ENCODE results near the gene GRB14.
"Not testable (repeated sequence)": the region's sequence is repeated elsewhere in the genome, so short reads cannot be mapped to it uniquely, and the experiment has no call there.

GRB14 gene

DNA sequence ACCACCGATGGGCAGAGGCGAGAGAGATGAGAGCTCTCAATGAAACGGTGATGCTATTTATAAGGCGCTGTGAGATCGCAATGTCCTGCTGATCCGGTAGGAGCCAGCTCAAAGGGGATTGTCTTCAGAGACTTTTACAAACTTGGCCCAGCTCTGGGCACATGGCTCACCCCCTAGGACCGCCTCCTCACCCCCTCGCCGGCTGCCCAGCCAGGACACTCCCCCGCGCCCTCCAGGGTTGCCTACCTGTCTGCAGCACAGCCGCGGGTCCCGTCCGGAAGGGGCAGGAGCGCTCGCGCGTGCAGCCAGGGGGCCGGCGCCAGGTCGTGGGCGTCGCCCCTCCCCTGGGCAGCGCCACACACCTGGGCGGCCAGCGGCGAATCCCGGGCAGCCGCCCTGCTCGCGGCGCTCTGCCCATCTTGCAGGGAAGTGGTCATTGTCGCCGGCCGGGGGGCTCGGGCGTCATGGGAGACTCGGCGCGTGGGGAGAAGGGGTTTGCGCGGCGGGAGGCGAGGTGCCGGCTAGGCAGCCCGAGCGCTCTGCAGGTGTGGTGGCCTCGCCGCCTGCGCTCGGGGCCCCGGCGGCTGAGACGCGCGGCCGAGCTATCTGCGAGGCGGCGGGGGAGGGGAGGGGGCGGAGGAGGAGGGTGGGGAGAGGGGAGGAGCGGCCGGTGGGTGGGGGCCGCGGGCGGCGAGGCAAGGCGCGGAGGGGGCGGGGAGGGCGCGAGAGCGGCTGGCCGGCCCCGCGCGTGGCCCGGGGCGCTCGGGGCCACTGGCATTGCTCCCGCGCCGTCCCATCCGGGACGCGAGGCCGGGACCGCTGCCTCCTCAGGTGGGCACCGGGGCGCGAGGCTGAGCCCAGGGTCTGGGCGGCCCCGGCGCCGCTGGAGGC lies at the start of gene GRB14:
Gene GRB14 (minus strand): TSS at position 610 of the 891 bp plus-strand sequence. CDS start 173 bp downstream, at position 437.
- DNase-seq: peak; percentile 54

DNA sequence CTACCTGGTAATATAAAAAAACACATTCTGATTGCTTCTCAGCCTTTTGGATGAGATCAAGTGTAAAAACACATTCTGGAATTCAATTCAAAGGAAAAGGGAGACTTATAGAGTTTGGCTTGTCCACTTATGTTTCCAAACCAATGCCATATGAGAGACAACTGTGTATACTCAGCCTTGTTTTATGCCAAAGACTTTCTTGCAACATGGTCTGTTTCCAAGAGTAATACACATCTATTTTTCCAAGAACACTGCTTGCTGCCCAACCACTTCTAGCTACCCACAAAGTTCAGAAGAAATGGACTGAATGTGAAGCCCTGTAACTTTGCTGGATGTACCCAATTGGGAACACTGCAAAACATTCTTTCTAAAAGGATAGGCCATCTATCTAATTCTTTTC lies 48.0 kb upstream of the GRB14 start:
- DNase-seq: no peak

DNA sequence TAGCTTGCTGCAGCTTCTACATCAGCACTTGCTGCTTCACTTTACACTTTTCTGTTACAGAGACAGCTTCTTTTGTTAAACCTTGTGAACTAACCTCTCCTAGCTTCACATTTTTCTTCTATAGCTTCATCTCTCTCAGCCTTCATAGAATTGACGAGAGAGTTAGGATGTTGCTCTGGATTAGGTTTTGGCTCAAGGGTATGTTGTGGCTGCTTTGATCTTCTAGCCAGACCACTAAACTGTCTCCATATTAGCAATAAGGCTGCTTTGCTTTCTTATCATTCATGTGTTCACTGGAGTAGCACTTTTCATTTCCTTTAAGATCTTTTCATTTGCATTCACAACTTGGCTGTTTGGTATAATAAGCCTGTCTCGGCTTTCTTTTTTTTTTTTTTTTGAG lies 46.3 kb upstream of the GRB14 start:
- no peak for DNase-seq

DNA sequence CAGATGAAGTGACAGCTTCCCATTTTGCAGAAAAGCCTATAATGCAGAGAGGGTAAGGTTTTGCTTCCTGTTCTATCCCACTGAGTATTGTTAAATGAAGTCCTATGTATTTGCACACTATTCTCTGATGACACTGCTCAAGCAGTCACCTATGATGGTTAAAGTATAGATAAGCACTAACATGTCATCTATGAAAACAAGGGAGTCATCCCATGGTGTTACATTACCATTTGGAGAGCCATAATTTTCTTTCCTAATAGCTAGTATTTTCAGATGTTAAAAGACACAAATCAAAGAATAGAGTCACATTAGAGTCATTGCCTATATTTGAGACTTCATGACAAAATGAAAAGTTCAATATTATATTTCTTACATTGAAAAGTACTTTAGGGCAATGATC lies 42.8 kb upstream of the GRB14 start:
- DNase-seq: no peak

DNA sequence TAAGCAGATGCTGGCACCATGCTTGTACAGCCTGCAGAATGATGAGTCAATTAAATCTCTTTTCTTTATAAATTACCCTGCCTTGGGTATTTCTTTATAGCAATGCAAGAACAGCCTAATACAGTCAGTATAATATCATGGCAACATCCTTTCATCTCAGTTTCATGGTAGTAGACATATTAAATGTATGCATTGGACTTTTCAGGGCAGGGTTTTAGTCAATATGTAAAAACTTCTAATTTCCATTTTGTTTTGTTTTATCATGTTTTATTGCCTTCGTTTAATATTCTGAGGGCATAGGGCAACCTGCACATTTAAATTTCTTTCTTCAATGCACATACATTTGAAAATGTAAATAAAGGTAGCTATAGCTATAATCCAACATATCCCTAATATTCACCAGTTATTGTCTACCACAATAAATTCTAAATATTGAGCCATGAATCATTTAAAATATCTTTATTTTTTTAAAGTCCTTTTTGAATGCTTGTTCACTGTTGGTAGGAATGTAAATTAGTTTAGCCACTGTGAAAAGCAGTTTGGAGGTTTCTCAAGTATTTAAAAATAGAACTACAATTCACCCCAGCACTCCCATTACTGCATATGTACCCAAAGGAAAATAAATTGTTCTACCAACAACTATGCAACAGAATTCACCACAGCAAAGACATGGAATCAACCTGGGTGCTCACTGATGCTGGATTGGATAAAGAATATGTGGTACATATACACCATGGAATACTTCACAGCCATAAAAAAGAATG lies 41.8 kb upstream of the GRB14 start:
- peak; percentile 29 for DNase-seq

DNA sequence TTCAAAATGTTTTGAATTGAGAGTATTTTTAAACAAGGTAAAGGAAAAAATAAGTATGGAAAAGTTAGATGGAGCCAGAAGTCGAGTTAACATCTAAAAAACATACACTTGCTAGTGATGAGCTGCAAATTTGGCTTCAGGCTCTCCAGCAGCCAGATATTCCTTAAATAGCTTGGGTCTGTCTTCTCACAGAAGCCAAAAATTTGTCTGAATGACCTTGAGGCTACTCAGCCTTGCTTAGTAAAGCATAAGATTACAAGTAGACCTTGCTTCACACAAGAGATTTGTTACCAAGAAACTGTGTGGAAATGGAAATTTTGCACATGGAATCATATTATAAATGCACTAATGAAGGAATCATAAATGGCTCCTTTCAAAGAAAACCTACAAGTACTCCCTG lies 40.8 kb upstream of the GRB14 start:
- no peak for DNase-seq

DNA sequence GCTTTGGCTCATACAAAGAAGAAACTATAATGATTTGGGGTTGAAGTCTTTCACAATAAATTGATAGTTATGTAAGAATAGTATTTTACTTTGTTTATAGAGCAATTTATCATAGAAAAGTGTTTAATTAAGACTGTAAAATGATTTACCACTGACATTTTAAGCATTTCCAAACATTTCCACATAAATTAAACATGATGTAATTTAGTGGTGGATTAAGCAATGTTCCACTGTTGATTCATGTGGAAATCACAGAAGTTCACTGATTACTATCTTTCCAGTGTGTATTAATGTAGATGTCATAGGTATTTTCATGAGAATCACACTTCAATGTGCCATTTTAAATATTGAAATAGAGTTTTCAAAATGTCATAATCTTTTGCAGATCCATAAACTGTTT lies 40.1 kb upstream of the GRB14 start:
- DNase-seq: no peak

DNA sequence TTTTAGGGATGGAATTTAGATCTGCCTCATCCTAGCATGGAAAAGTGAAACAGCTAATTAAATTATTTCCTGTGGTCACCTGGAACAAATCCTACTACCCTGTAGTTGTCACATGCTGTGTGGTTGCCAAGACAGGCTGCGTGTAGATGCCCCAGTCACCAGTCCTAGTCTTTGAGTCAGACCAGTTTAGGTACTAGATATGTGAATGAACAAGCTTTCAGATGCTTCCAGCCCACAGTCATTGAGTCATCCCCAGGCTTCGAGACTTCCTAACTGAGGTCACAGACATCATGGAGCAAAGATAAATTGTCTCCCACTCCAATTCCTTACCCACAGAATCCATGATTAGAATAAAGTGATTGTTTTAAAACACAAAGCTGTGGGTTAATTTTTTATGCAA lies 35.8 kb upstream of the GRB14 start:
- no peak for DNase-seq

DNA sequence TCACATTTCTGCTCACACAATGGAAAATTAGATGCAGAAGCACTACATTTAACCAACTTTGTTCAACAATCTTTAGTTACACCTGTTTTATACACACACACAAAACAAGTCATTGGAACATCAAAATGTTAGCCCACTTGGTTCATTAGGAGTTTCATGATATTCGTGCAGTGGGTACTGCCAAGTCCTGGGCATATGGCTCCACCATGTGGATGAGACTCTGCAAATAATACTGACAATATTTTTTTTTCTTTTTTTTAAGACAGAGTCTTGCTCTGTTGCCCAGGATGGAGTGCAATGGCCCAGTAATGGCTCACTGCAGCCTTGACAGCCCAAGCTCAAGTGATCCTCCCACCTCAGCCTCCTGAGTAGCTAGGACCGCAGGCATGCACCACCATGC lies 34.5 kb upstream of the GRB14 start:
- no peak for DNase-seq

DNA sequence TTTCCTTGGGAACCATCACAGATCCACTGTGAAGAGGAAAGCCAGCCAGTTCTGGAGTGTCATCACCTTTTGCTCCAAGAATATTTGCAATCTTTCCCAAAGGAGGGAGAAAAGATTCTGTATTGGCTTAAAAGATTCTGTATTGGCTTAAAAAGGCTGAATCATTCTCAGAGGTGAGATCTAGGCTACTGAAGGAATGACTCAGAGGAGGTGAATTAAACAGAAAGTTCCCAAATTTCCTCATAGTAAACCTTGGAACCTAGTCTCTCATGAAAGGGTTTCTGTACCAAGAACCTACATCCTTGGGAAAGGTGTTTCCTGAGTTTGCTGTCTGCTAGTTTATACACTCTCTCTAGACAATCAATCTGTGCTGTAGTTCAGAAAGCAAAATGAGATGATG lies 34.1 kb upstream of the GRB14 start:
- no peak for DNase-seq

DNA sequence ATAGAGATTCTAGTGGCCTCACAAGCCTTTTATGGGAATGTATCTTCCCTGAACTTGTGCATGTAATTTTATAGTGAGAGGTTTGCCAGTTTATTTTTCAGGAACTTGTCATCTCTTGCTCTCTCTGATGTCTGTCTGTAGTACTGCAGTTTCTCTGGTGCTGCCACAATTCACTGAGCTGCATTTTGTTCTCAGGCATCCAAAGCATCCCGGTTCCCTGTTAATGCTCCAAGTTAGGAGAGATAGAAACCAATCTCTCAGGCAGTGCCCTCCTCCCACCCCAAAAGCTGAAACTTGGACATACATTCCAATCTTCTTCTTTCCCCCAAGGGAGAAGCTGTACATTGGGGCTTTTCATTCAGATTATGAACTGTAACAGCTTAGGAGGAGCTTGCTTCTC lies 30.1 kb upstream of the GRB14 start:
- no peak for DNase-seq

DNA sequence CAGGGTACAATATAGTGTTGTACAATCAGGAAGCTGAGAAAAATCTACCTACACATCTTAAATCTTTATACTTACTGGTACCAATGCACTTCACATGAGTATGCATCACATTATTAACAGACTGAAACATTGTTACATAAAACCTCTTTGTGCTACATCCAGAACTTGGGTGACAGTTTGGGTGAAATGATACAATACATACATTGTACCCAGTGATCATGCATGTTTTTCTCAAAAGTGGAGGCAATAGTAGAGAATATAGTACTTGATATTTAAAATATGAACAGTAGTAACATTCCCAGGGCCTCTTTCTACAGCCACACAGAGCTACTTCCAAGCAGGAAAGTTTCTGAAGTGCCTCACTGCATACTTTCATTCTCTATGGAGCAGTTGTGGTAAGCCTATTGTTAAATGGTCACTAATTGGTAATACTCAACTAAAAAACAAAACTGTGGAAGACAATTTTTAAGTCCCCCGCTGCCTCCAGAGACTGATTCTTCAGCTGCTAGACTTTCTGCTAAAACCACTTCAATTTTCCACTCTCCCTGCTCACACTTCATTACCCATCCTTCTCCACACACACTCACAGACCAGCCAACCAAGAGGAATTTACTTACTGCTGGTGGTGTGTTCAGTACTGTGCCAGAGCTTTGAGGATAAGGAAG lies 22.9 kb upstream of the GRB14 start:
- no peak for DNase-seq

DNA sequence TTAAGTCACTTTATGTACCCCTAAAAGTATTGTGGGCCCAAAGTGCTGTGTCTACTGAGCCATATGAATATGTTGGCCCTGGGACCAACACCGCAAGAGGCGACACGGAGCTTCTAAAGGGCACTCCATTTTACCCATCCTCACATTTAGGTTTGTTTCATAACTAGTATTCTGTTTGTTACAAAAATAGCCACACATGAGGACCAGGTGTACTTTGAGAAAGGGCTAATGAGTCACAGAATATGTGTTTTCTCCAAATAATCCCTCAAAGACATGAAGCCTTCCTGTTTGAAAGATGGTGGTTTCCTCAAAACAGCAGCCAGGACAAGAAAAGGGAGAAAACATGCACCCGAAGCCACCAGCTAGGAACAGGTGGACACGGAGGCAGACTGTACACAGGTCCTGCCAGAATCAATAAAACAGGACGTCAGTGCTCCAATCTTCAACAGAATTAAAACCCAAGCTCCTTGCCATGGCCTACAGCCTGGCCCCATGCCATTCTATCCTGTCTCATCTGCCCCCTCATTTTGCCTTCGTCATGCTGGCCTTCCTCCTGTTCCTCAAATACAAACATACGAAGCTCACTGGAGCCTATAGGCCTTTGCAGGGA lies 21.8 kb upstream of the GRB14 start:
- DNase-seq: no peak

DNA sequence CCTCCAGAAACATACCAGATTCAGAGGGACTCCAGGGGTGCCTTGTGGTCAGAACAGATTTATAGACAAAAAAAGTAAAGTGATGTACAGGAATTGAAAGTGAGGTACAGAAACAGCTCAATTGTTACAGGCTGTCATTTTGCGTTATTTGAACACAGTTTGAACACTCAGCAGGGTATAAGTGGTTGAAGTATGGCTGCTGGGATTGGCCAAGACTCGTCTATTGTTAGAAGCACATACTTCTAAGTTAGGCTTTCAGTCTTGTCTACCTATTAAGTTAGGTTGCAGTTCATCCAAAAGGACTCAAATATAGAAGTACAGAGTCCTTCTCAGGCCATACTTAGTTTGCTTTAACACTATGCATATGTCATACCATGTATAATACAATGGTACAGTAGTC lies 21.0 kb upstream of the GRB14 start:
- no peak for DNase-seq

DNA sequence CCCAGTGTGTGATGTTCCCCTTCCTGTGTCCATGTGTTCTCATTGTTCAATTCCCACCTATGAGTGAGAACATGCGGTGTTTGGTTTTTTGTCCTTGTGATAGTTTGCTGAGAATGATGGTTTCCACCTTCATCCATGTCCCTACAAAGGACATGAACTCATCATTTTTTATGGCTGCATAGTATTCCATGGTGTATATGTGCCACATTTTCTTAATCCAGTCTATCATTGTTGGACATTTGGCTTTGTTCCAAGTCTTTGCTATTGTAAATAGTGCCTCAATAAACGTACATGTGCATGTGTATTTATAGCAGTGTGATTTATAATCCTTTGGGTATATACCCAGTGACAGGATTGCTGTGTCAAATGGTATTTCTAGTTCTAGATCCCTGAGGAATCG lies 7.0 kb upstream of the GRB14 start:
- not testable (repeated sequence) for DNase-seq

DNA sequence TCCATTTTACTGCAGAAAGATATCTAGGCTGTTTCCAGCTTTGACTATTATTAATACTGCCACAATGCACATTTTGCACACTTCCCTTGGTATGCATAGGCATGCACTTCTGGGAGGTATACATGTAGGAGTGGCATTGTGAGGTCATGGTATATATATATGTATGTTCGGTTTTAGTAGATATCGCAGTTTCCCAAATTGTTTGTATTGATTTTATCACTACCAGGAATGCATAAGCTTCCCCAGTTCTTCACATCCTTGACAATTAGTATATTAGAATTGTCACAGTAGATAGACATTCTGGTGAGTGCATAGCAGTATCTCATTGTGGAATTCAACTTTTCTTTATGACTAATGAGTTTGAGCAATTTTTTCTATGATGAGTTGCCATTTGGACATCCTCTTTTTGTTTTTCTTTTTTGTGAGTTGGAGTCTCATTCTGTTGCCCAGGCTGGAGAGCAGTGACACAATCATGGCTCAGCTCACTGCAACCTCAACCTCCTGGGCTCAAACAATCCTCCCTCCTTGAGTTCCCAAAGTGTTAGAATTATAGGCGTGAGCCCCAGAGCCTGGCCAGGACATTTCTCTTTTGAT lies 4.2 kb upstream of the GRB14 start:
- no peak for DNase-seq

DNA sequence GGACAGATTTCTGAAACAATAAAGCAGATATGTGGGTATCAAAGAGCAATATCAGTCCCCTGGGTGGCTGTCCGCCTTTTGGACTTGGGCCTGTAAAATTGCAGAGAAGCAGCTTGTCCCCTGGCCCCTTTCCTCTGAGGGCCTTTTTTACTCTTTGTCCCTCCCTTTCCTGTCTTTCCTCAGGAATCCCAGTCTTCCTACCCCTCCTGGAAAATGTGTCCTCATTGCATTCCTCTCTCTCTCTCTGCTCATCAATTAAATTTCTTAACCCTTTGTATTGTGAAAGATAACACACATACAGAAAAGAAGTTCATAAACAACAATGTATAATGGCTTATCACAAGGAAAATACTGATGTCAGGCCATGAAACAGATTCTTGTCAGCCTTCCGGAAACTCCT lies 3.0 kb upstream of the GRB14 start:
- DNase-seq: no peak

DNA sequence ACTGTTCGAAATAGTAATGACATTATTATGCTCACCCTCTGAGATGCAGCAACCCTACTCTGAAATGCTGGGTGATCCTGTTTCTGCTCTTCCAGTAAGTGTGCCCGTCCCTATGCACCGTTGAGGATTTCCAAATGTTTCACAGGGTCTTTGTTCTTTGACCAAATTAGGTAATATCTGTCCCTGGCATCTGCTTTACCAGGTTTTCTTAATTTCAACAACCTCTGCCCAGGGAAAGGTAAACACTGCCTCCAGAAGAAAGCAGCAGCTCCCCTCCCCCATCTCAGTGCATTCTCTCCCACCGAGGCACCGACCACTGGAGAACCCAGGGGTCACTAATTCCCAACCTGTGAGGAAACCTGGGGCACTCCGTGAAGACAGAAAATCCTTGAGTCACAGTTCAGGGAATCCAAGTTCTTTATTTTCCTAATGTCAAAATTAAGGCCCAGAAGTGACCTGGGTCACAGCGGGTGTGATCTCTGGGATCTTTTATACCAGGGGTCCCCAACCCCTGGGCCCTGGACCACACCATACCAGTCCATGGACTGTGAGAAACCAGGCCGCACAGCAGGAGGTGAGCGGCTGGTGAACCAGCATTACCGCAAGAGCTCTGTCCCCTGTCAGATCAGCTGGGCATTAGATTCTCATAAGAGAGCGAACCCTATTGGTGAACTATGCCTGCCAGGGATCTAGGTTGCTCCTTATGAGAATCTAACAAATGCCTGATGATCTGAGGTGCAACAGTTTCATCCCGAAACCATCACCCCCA lies 1.2 kb upstream of the GRB14 start:
- no peak for DNase-seq

DNA sequence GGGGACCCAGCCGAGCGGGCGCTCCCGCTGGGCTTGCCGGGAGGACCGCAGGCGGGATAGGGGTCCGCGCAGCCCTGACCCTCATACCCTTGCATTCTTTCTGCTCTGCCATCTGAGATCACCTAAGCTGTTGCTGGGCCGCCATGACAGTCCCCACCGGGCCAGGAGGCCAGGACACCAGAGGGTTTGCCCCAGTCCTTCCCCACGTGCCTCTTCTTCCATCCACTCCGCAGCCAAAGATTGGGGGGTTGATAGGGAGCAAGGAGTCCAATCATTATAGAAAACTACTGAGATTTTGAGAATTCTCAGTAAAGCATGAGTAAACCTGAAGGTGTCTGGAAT lies 453 bp upstream of the GRB14 start:
- DNase-seq: no peak

DNA sequence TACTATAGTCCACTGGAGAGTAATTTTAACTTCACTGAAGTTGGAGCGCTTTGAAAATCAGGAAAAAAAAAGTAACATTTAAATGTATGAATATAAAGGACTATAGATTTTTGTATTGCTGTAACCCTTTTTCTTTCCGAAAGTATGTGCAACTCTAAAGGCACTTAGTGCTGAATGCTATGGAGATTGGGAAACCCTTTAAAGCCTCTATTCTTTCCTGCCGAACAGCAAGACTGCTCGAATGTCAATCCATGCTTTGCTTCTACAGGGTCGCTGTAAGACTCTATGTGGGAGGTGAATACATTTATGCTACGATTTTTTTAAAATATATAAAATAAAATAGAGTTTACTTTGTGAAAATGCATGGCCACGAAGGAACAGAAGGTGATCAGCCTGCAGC lies 825 bp downstream of the GRB14 start:
- no peak for DNase-seq

DNA sequence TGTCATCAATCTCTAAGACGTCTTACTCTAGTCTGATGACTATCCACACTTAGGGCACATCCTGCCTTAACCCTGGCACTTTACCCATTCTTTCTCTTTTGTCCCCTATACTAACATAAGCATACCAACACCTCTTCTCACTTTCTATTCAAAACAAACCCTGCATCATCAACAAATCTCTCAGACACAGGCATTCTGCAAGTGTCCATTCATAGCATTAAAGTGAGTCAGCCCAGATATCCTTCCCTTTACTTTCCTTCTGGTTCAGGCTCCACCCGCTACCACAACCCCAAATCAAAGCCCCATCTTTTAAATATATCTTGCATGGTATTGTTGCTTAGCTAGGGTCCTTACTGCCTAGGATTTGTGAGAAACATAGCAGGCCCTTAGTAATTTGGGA lies 3.8 kb downstream of the GRB14 start:
- DNase-seq: no peak

DNA sequence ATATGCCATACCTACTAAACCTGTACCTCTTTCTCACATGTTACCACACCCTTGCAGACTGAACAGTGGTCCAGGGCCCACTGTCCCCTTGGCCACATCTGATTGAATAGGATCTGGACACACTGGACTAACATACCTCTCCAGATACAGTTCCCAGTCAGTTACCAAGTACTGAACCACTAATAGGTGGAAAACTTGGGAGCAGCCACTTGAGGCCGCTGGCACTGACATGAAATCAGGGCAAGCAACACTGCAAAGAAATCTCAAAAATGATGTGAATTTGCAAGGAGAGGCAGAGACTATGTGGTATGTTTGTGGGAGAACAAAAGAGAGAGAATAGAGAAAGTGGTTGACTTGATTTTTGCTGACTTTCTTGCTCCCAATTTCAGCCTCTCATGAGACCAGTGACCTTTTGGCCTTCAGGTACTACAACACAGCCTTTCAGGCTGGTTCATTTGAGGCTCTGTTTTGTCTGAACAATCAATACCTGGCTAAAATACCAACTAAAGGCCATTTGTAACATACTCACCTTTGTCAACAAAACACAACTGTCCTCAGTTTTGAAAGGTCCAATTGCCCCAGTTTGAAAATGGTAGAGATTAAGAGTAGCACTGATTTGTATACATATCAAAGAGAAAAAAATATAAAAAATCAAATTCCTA lies 7.8 kb downstream of the GRB14 start:
- no peak for DNase-seq

Data from NCI-H526 treated with DMSO at 0.1 percent for 48 hours (cell line).